NCI-H146 treated with DMSO at 0.1 percent for 48 hours (cell line): Measurements from ENCODE around the gene TSHZ2.

Experiments used
- DNase-seq: peaks from one replicate; lab custom pipeline; 2025; ENCODE audit not compliant: unreplicated experiment; lab: John Stamatoyannopoulos, UW

Gene TSHZ2

GRCh38 chr20:52972190-52972937 lies at the start of gene TSHZ2:
Gene TSHZ2, plus strand, starts transcription at chr20:52972358. Its CDS starts 936 bp downstream, at chr20:52973294.
- peak; percentile 42 for DNase-seq

GRCh38 chr20:52922436-52922835 lies 49.7 kb upstream of the TSHZ2 start:
- no peak for DNase-seq

- no peak for DNase-seq
These were observed 48.8 kb upstream of the TSHZ2 start for GRCh38 chr20:52923123-52923937.

GRCh38 chr20:52924411-52925271 lies 47.5 kb upstream of the TSHZ2 start:
- no peak for DNase-seq

GRCh38 chr20:52926505-52926904 lies 45.7 kb upstream of the TSHZ2 start:
- no peak for DNase-seq

GRCh38 chr20:52933867-52934266 lies 38.3 kb upstream of the TSHZ2 start:
- DNase-seq, result no peak

GRCh38 chr20:52936351-52937340 lies 35.5 kb upstream of the TSHZ2 start:
- DNase-seq, result no peak

GRCh38 chr20:52937591-52938100 lies 34.5 kb upstream of the TSHZ2 start:
- no peak for DNase-seq

- DNase-seq, result no peak
These were observed 33.0 kb upstream of the TSHZ2 start for GRCh38 chr20:52939141-52939540.

GRCh38 chr20:52941808-52942207 lies 30.4 kb upstream of the TSHZ2 start:
- no peak for DNase-seq

GRCh38 chr20:52943185-52943841 lies 28.8 kb upstream of the TSHZ2 start:
- no peak for DNase-seq

GRCh38 chr20:52945268-52945667 lies 26.9 kb upstream of the TSHZ2 start:
- no peak for DNase-seq

GRCh38 chr20:52945862-52946522 lies 26.2 kb upstream of the TSHZ2 start:
- DNase-seq, result no peak

GRCh38 chr20:52948491-52948890 lies 23.7 kb upstream of the TSHZ2 start:
- no peak for DNase-seq

- DNase-seq, result no peak
These were observed 19.1 kb upstream of the TSHZ2 start for GRCh38 chr20:52953020-52953419.

- no peak for DNase-seq
These were observed 17.3 kb upstream of the TSHZ2 start for GRCh38 chr20:52954849-52955248.

GRCh38 chr20:52958211-52958610 lies 13.9 kb upstream of the TSHZ2 start:
- no peak for DNase-seq

- peak; percentile 53 for DNase-seq
These were observed 13.0 kb upstream of the TSHZ2 start for GRCh38 chr20:52959125-52959524.

GRCh38 chr20:52962183-52962582 lies 10.0 kb upstream of the TSHZ2 start:
- no peak for DNase-seq
